MM.1S (cell line): ENCODE results near the gene OR2T2.

ENCODE experiments used
- EZH2 ChIP-seq: fragments of 300-600 bp; sonication (generic); optimal IDR thresholded peaks from 2 replicates; pipeline ENCODE3; 2017; ENCODE audit warnings: low read depth, mild to moderate bottlenecking, antibody characterized with exemption, low read length, mixed read lengths
- EZH2phosphoT487 ChIP-seq: fragments of 300-600 bp; sonication (generic); IDR thresholded peaks from 2 replicates; pipeline ENCODE4 v1.6.1; 2018; ENCODE audit warnings: antibody characterized with exemption, low read length
- TF ChIP-seq, protein P1 (sequence below): fragments of 300-600 bp; sonication (generic); IDR thresholded peaks from 2 replicates; pipeline ENCODE4 v1.5.1; 2016; ENCODE audit warnings: antibody characterized with exemption, low read length, mixed read lengths

DNA sequence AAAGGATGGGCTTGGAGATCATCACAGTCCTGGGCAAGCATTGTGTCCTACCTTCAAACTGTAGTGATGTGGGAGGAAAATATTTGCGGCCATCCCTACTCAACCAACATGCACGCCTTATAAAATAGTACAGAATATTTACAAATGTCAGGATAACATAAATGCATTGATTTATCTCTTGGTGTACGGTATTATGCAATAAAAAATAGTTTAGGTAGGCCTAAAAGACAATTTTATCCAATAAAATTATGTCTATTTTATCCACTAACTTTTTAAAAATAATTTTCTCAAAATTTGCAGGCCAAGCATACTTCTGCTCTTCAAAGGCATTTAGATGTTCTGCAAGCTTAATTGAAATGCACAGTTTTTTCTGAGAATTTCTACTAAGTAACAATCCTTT is 42.7 kb upstream of the OR2T2 start, which contains the start of gene OR2T1:
- TF ChIP-seq, protein P1, sequence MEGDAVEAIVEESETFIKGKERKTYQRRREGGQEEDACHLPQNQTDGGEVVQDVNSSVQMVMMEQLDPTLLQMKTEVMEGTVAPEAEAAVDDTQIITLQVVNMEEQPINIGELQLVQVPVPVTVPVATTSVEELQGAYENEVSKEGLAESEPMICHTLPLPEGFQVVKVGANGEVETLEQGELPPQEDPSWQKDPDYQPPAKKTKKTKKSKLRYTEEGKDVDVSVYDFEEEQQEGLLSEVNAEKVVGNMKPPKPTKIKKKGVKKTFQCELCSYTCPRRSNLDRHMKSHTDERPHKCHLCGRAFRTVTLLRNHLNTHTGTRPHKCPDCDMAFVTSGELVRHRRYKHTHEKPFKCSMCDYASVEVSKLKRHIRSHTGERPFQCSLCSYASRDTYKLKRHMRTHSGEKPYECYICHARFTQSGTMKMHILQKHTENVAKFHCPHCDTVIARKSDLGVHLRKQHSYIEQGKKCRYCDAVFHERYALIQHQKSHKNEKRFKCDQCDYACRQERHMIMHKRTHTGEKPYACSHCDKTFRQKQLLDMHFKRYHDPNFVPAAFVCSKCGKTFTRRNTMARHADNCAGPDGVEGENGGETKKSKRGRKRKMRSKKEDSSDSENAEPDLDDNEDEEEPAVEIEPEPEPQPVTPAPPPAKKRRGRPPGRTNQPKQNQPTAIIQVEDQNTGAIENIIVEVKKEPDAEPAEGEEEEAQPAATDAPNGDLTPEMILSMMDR, result no peak
- TF ChIP-seq EZH2phosphoT487 (no peak), EZH2 (no peak)
